CD4-positive, alpha-beta T cell treated with Interleukin-21 for 1 hour (primary cell): ENCODE results near the gene PHOX2A.
"Not testable (repeated sequence)": the region's sequence is repeated elsewhere in the genome, so short reads cannot be mapped to it uniquely, and the experiment has no call there.

Source experiments
- DNase-seq: peaks from one replicate; pipeline ENCODE4 v3.0.0-alpha.2; 2020

The PHOX2A gene

DNA sequence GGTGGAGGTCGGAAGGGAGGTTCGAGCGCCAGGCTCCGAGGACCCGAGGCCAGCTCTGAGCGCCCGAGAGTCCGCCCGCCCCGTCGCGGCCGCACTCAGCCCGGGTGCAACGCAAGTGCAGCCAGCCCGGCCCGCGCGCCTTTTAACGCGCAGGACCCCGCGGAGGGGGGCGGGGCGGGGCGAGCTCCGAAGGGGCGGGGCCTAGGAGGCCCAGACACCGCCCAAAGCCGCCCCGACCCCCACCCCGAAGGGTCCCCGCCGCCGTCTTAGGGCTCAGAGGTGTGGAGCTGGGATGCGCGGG lies at the start of gene PHOX2A:
TSS of gene PHOX2A (minus strand) at position 117 of the 301 bp plus-strand sequence. CDS start 172 bp downstream, outside the sequence.
- DNase-seq = no peak

DNA sequence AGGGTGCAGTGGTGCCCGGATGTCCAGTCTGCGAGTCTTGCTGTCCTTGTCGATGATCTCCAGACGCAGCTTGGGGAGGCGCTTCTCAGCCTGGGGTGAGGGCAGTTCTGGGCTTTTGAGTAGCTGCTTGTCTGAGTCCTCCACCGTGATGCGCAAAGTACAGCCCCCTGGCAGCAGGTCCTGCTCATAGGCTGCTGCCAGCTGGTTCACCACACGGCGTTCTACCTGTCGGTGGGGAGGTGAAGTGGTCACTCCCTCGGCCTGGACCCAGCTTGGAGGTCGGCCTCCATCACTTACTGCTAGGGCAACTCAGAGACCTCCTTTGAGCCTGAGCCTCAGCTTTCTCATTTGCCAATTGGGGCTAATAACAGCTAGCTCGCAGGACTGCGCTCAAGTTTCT lies 49.4 kb upstream of the PHOX2A start:
- DNase-seq = no peak

DNA sequence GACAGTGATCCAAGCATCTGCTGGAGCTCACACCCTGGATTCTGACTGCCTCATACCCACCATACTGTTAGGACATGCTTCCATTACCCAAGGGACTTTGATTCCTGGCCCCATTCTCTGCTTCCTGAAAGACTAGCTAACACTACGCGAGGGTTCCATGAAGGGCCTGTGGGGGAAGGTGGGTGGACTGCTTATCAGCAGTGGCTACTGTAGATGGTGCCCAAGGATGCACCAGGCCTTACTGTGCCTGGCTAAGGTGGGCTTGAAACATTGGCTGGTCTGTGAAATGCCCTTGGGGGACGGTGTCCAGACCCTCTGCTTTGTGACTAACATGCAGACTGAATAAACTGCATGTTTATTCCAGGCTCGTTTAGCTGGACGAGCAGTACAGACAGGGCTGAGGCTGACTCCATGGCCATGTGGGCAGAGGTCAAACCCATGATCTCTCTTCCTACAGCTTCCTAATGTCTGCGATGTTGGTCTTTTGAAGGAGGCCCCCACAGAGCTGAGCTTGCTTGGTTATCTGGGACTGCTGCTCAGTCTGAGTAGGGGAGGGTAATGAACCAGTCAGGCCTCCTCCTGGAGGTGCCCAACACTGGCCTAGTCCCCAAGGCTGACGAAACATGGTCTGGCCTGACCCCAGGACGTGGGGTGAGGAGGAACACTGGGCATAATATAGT lies 48.3 kb upstream of the PHOX2A start:
- DNase-seq = no peak

DNA sequence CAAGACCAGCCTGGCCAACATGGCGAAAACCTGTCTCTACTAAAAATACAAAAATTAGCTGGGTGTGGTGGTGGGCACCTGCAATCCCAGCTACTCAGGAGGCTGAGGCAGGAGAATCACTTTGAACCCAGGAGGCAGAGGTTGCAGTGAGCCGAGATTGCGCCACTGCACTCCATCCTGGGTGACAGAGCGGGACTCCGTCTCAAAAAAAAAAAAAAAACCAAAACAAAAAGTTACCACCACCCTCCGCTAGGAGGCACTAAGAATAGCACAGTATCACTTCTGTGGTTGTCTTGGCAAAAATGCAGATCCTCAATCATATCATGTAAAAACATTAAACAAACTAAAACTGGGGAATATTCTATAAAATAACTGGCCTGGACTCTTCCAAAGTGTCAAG lies 46.8 kb upstream of the PHOX2A start:
- peak; percentile 28 for DNase-seq

DNA sequence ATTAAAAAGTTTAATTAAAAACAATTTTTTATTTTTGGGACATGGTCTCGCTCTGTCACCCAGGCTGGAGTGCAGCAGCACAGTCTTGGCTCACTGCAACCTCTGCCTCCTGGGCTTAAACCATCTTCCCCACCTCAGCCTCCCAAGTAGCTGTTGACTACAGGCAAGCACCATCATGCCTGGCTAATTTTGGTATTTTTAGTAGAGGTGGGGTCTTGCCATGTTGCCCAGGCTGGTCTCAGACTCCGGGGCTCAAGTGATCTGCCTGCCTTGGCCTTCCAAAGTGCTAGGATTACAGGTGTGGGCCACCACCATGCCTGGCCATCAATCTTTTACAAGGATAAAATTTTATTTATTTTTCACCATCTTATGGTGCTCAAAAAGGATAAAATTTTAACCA lies 43.3 kb upstream of the PHOX2A start:
- DNase-seq = no peak

DNA sequence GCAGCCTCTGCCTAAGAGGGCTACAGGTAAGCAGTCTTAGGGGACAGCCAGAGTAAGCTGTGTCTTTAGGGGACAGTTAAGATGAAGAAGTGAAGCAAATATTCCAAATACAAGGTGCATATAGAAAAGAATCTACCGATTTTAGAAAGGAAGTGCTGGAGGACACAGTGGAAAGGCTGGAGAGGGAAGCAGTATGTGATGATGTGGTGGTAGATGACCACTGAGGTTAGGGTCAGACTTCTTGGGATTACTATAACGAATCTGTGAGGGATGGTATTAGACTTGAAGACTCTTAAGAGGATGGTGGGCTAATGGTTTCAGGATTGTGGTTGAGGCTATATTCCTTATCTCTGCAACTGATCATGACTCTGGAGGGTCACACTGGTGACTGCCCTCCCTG lies 40.0 kb upstream of the PHOX2A start:
- no peak for DNase-seq

DNA sequence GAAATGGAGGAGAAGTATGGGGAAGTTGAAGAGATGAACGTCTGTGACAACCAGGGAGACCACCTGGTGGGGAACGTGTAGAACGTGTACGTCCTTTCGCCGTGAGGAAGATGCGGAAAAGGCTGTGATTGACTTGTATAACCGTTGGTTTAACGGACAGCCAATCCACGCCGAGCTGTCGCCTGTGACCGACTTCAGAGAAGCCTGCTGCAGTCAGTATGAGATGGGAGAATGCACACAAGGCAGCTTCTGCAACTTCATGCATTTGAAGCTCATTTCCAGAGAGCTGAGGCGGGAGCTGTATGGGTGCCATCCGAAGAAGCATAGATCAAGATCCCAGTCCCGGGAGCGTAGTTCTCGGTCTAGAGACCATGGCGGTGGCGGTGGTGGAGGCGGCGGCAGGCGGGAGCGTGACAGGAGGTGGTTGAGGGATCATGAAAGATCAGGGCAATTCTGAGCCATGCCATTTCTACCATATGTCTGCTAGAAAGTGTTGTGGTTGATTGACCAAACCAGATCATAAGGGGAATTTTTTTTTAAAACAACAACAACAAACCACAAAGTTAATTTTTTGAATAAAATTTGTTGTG lies 36.8 kb upstream of the PHOX2A start:
- DNase-seq = no peak

DNA sequence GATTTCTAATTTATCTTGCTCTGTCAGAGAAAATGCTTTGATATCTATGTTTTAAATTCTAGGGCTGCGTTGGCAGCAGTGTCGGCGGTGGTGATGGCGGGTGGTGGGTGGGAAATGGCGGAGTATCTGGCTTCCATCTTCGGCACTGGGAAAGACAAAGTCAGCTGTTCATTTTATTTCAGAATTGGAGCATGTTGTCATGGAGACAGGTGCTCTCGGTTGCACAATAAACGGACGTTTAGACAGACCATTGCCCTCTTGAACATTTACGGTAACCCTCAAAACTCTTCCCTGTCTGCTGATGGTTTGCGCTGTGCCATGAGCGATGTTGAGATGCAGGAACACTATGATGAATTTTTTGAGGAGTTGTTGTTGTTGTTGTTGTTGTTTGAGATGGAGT lies 36.1 kb upstream of the PHOX2A start:
- no peak for DNase-seq

DNA sequence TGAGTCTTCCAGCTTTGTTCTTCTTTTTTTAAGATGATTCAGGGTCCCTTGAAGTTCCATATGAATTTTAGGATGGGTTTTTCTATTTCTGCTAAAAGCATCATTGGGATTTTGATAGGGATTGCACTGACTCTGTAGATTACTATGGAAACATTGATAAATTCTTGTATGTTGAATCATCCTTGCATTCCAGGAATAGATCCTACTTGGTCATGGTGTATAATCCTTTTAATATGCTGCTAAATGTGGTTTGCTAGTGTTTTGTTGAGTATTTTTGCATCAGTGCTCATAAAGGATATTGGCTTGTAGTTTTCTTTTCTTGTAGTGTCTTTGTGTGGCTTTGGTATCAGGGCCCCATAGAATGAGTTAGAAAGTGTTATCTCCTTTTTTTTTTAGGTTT lies 34.9 kb upstream of the PHOX2A start:
- no peak for DNase-seq

DNA sequence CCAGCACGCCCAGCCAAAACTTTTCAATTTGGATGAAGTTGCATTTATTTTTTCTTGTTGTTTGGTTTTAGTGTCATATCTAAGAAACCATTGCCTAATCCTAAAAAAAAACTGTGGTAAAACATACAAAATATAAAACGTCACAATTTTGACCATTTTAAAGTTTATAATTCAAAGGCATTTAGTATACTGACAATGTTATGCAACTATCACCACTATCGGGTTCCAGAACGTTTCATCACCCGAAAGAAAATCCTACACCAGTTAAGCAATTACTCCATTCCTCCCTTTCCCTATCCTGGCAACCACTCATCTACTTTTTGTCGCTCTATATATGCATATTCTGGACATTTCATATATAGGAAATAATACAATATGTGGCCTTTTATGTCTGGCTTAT lies 30.5 kb upstream of the PHOX2A start:
- DNase-seq = no peak

DNA sequence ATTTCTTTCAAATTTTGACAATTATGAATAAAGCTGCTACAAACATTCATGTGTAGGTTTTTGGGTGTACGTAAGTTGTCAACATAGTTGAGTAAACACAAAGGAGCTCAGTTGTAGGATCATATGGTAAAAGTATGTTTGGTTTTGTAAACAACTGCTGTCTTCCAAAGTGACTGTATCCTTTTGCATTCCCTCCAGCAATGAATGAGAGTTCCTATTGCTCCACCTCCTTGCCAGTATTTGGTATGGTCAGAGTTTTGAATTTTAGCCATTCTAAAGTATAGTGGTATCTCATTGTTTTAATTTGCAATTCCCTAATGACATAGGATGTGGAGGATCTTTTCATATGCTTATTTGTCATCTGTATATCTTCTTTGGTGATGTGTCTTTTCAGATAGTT lies 28.0 kb upstream of the PHOX2A start:
- DNase-seq = no peak

DNA sequence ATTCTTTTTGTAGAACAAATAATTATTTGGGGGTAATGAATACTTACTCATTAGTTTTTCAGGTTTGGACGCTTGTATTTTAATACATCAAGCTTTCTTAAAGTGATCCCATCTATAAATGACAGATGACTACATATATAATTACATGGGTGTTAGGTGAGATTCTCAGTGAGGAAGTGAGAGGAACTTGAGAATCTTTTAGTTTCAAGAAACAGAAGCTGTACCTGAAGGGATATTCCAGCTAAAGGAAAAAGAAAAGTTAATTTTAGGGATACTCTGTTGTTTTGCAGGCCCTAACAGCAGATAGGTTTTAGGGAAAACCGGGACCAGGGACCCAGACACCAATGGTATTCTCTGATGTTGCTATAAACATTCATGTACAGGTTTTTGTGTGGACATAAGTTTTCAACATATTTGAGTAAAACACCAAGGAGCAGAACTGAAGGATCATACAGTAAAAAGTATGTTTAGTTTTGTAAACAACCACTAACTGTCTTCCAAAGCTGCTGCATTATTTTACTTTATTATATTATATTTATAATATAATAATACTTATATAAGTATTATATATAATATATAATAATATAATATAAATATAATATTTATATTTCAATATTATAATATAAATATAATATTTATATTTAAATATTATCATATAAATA lies 24.1 kb upstream of the PHOX2A start:
- no peak for DNase-seq

DNA sequence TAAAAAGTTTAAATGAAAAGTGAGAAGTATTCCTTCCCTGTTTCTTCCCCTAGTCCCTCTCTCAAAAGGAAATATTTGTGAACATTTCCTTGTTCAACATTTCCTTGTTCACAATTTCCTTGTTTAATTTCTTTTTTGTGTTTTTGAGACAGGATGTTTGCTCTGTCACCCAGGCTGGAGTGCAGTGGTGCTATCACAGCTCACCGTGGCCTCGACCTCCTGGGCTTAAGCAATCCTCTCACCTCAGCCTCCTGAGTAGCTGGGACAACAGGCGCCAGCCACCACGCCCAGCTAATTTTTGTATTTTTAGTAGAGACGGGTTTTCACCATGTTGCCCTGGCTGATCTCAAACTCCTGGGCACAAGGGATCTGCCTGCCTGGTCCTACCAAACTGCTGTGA lies 23.0 kb upstream of the PHOX2A start:
- DNase-seq = not testable (repeated sequence)

DNA sequence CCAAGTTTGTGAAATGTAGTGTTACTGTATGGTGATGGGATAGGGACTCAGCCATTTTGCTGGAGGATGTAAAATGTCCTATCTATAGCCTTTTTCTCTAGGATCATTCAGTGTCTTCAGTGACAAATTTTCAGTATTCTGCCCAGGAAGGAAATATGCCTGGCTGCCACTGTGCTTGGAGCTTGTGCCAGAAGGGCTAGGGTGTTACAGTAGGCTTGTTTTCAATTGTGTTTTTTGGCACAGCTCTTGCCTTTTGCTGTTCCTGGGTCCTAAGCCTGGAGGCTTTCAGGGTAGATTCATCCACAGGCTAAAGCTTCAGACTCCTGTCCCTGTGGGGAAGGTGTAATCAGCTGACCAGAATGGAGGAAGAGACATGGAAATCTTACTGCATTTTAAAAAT lies 22.0 kb upstream of the PHOX2A start:
- no peak for DNase-seq

DNA sequence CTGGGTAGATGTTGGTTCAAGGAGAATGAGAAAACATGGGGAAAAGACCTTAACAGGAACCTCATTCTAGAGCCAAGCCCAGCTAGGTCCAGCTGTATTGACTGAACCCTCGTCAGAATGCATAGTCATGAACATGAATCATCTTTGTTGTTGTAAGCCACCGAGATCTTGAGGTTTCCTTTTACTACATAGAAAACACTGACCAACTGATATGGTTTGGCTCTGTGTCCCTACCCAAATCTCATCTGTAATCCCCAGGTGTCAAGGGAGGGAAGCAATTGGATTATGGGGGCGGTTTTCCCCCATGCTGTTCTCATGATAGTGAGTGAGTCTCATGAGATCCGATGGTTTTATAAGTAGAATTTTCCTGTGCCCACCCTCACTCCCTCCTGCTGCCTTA lies 19.4 kb upstream of the PHOX2A start:
- DNase-seq = no peak

DNA sequence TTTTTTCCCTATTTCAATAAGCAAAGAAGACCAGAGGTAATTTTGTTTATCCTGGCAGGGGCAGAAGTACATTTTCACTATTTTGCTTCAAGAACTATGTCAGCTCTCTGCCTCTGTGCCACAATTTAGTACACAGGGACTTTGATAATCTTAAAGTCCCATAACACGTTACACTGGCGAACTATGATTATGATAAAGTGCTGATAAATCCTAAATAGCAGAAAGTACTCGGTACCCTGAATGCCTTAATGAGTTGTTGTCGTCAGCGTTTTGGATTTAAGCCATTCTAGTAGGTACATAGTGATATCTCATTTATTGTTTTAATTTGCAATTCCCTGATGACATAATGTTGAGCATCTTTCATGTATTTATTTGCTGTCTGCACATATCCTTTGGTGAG lies 16.6 kb upstream of the PHOX2A start:
- DNase-seq = no peak

DNA sequence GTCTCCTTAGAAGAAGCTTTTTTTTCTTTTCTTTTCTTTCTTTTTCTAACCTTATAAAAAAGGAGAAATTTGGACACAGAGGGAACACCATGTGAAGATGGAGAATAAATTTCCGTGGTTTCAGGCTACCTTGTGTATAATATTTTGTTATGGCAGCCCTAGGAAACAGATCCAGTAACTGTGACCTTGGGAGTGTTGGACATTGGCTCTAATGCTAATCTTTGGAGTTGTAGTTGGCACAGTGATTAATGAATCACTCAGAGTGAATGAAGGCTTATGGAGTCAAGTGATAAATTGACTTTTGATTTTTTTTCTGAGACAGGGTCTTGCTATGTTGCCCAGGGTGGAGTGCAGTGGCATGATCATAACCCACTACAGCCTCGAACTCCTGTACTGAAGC lies 15.5 kb upstream of the PHOX2A start:
- DNase-seq = no peak

DNA sequence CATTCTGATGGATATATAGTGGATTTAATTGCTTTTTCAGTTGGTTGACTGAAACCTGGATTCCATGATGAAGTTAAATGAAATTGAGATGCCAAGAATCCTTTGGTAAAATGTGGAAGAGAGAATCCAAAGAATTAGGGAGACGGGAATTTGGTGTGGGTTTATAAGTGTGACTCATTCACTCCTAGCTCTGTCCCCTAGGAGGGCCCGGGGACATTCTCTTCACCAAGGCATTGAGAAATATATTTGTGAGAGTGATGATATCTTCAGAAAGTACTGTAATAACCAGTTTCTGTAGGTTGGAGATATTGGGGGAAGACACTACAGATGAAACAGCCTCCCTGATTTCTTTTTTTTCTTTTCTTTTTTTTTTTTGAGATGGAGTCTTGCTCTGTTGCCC lies 13.6 kb upstream of the PHOX2A start:
- no peak for DNase-seq

DNA sequence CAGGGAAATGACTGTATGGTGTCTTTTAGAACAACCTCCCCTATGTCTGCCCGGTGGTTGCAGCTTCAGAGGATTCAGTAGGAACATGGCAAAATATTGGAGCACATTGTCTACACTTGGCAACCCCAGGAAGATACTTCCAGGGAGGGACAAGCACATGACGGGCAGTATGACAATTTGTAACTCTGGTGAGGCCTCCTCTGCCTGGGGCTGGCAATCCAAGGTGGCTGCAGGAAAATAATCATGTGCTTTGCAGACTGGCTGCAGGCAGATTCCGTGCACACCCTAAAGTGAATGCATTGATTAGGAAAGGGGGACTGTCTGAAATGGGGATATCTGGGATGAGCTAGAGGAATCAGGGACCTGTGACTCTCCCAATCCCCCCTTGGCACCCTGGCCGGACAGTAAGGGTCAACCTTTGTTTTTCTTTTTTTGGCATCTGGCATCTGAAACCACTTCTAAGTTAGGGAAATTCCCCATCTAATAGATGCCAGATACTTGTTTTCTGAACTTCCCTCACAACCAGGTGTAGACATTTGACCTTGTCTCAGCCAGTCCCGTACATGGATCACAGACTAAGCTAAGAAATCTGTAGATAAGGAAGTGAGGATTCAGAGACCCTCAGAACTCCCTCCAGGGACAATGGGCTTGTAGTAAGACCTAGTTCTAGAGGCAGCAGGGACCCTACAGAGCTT lies 10.5 kb upstream of the PHOX2A start:
- no peak for DNase-seq

DNA sequence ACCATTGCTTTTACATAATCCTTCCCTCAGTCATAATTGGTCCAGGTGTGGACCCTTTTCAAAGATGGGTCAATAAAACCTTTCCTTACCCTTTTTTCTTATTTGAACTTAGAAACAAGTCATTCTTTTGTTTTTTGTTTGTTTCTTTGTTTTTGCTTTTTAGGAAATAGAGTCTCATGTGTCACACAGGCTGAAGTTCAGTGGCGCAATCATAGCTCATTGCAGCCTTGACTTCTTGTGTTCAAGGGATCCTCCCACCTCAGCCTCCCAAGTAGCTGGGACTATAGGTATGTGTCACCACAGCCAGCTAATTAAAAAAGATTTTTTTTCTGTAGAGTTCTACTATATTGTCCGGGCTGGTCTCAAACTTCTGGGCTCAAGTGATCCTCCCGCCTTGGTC lies 9.4 kb upstream of the PHOX2A start:
- DNase-seq = no peak

DNA sequence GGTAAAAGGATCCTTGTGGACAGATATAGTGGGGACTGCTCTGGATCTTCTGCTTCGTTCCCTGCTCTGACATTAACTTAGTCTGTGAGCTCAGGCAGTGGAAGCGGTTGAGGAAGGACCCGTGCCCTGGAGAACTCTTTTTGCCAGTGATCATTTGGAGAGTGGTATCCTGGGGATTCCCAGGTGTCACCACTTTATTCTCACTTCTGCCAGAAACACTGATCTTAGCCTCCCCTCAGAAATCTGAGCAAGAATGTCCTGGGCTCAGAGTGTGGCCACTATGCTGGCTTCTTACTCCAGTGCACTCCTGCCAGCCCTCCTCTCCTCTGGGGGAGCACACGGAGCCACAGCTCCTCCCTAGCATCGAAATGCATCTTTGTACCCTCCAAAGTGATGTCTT lies 7.6 kb upstream of the PHOX2A start:
- DNase-seq = no peak

DNA sequence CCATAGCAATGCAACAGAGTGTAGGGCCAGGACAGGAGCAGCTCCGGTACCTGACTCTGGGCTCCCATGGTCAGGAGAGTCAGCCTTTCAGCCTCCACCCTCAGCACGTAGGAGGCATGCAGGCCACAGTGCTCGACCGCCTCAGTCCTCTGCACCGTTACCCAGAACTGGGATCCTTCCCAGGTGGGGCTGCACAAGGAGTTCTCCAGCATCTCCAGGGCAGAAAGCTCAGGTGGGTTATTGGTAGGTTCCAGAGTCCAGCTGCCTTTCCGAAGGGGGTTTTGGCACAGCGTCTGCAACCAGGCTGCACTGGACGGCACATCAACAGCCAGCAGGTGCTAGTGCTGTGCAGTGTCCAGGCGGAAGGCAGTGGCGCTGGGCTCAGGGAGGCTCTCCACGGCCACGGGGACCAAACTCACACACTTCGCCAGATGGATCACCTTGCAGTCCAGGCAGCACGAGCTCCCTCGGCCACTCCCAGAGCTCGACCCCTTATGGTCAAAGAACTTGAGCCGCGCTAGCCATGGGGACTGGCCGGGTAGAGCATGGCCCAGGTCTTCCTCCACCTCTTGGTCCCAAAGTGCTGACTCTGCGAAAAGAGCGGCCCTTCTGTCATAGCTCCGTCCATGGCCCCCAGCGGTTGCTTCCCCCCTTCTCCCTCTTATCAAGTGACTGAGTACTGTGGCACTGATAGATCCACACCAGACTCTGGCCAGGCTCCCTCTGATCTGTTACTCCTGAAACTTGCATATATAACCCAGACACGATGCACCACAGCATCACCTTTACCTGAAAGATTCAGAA lies 6.9 kb upstream of the PHOX2A start:
- no peak for DNase-seq

DNA sequence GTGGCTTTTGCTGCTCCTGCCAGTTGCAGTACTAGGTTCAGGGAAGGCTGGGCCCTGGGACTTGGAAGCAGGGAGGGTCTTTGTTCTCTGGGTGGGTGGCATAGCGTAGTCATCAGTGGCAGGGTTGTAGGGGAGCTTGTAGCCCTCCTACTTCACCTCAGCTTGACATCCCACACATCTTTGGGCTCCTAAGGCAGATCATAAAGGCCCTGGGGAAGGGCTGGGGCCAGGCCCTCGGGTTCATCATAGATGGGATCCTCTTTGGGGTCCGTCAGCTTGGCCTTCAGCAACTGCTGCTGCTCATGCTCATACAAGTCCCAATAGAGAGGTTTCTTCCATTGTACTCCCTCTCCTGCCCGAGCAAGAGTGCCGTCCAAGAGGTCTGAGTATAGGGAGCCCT lies 6.0 kb upstream of the PHOX2A start:
- no peak for DNase-seq
